Measurements from ENCODE around the gene HEMK1.
A peak's percentile ranks its signal among the peaks of the same experiment; 100 is the strongest.

HEMK1 gene

GRCh38 chr3:50611464-50612233, 42.3 kb downstream of the HEMK1 start, which contains the start of gene CISH:
Gene CISH (minus strand): TSS chr3:50611774. CDS start chr3:50611650, 124 bp downstream.
- no peak for DNase-seq (ENCODE audit: low read depth, low spot score)
- H3K27ac ChIP-seq = peak within 1 kb of the TSS; percentile 34

DNA sequence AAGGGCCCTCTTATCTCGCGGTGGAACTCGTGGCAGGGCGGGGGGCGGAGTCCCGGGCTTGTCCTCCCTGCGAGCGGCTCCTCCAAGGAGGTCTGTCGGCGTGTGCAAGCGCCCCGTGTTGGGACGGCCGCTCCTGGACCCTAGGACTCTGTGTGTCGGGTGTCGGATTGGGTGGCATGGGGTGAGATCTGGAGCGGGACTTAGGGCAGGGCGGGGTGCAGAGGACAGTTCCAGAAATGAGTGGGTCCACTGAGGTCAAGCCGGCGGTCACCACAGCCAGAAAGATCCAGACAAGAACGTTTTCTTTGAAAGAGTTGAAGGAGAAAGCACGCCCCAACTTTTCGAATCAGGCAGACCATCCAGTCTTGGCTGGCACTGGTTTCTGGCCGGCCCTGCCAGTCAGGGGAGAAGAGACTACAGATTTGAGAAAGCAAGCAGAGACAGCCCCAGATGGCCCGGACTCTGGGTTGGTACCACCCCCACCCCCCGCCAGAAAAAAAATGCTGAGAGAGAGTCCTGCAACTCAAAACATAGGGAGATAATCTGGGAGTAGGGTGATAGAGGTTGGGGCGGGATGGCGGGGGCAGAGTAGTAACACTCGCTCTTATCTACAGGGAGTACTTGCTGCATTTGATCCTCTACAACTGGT, 43.0 kb downstream of the HEMK1 start:
- no peak for DNase-seq (ENCODE audit: low read depth, low spot score)
- no peak overlapping the region for H3K27ac ChIP-seq

DNA sequence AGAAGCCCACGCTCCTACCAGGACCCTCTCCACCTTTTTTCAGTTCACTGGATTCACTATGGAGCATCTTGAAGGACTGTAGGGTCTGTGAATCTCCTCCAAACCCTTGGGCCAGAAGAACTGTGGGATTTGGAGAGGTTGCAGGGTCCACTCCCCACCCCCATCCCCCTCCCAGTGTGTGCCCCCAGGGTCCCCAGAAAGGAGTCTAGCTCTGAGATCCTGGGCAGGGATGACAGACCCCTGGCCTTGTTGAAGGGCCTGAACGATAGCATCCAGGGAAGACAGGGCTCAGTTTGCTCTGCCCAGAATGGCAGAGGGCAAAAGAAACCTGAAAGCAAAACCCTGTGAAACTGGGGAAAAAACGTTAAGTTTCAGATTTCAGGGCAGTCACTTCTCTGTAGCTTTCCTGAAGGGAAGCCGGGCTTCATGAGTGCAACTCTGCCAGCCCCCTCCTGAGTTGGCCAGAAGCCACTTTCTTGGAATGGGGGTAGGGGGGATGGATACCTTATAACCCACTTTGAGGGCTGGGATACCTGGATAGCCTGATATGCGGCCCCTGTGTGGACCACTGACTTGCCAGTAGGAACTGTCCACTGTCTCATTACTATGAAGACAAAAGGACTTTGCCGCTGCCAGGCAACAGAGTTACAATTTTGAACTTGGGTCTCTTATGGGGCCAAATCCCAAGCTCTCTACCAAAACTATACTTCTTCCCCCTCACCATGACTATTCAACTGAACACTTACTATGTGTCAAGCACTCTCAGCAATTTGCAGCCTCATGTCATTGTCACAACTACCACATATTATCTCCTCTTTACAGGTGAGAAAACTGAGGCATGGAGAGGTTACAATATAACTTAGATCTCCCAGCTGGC, 43.9 kb downstream of the HEMK1 start:
- H3K27ac ChIP-seq = no peak overlapping the region
- no peak for DNase-seq (ENCODE audit: low read depth, low spot score)

DNA sequence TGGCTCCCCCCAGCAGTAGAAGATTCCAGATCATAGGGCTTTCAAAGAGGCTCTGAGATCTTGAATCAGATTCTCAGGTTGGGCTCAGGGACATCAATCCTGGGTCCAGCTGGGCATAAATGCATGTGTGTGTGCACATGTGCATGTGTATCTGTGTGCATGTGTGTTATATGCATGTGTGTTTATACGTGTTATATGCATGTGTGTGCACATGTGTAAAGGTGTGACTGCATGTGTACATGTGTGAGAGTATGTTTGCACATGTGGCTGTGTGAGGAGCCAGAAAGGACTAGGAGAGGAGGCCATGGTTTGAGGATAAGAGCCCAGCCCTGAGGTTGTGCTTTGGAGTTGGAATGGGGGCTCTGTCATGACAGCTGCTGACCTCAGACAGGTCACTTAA, 45.9 kb downstream of the HEMK1 start:
- DNase-seq (ENCODE audit: low read depth, low spot score) = no peak
- H3K27ac ChIP-seq = no peak overlapping the region

DNA sequence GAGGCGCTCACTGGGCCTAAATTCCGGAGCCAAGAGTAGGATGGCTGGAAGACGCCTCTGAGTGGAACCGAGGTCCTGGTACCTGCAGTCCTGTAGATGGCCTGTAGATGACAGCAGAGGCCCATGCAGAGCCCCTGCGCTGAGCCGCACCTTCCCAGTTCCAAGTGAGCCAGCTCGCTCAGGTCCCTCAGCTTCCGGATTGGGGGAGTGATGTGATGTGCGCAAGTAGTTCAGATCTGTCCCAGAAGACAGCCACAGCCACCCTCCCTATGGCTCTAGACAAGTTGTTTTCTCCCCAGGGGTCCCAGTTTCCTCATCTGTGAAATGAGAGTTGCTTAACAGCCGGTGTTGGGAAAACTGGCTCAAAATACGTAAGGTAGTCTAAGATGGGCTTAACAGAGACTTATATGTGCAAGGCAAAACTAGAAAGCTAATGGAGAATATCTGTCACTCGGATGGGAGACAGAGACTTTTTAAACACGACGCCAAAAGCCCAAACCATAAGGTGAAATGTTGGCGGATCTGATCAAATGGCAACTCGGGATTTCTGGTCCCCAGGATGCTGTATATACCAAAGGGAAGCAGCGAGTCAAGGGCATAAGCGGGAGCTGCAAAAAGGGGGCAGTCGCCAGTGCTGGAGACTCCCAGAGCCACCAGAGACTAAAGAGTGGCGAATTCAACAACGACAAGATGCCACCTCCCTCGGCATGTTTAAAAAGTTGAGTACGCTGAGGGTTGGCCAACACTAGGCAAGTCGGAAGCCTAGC, 46.9 kb downstream of the HEMK1 start:
- H3K27ac ChIP-seq = peak overlapping the region; percentile 78
- DNase-seq (ENCODE audit: low read depth, low spot score) = no peak

DNA sequence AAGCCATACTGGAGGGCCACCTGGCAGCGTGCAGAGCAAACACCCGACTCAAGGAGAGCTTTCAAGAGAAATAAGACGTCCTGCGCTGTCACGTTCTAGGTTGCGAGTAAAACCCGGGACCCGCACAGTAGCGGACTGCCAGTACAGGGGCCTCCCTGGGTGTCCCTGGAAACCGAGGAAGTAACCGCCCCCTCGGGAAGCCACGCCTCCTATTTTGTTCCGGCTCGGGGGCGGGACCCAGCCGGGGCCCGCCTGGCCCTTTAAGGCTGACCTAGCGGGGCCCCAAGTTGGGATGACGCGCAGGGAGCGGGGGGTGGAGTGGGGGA, 47.4 kb downstream of the HEMK1 start:
- DNase-seq (ENCODE audit: low read depth, low spot score) = no peak
- H3K27ac ChIP-seq = peak overlapping the region; percentile 78

- no peak for DNase-seq (ENCODE audit: low read depth, low spot score)
- peak within 1 kb of the TSS; percentile 78 for H3K27ac ChIP-seq
Measured at GRCh38 chr3:50617096-50617791, 47.9 kb downstream of the HEMK1 start, which contains the start of gene MAPKAPK3. Gene MAPKAPK3 (plus strand): TSS chr3:50617151. CDS start chr3:50617566, 415 bp downstream.

- H3K27ac ChIP-seq = peak overlapping the region; percentile 78
- no peak for DNase-seq (ENCODE audit: low read depth, low spot score)
Measured at GRCh38 chr3:50617911-50618481, 48.7 kb downstream of the HEMK1 start.

DNA sequence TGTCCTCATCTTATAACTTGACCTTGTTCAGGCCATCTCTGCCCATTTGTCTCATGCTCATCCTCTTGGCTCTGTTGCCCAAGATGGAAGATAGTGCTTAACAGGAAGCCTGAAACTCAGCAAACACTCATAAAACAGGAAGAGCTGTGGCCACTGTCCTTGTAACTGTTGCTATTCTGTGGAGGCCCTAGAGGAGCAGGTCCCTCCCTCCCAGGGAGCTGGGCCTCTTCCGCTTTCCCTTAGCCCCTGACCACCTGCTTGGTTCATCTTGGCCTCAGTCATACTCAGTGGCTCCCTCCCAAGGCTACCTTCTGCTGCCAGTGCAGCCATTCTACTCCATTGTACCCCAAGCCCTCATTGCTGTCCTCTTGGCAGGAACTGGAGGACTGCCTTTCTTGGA, 51.1 kb downstream of the HEMK1 start:
- peak overlapping the region; percentile 7 for H3K27ac ChIP-seq

DNA sequence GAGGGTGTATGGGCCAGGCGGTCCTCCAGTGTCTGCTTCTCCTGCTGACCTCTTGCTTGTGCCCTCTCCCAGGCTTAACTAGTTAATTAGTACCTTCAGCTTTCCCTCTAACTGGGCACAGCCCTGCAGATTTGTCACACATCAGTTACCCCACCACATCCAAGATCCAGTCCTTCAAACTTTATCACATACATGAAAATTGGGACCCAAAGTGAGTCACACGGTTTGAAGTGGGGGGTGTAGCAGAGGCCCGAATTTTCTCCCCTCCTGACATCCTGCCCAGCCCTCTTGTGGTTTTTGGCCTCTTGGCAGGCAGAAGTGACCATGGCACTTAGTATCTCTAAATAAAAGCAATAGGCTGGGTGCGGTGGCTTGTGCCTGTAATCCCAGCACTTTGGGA, 51.5 kb downstream of the HEMK1 start:
- no peak for DNase-seq (ENCODE audit: low read depth, low spot score)
- H3K27ac ChIP-seq = peak overlapping the region; percentile 7

More for the DNA sequence above, 51.1 kb downstream of the HEMK1 start:
- DNase-seq (ENCODE audit: low read depth, low spot score) = no peak

- peak overlapping the region; percentile 86 for H3K27ac ChIP-seq
- no peak for DNase-seq (ENCODE audit: low read depth, low spot score)
Measured at GRCh38 chr3:50622881-50623280, 53.6 kb downstream of the HEMK1 start.

DNA sequence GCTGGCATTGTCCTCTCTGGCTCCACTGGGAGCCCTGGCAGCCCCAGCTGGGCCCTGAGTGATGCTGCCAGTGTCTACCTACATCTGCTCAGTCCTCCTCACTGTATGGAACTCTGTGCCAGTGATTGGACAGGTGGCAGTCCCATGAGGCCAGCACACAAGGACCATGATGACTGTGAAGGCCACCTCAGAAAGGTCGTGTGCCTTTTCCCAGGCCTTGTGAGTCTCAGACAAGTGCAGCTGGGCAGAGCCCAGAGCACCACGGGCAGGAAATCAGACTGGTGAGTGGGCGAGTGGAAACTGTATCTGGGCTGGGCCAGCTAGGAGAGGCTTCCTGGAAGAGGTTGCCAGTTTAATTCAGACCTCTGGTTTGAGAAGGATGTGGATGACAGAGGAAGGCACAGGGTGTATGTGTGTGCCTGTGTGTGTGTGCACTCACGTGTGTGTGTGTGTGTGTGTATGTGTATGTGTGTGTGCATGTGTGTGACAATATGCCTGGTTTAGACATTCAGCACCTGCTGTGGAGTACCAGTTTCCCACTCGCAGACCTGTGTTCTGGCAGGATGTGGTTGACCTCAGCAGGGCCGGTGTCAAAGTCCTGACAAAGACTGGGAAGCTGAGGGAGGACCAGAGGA, 54.6 kb downstream of the HEMK1 start:
- DNase-seq (ENCODE audit: low read depth, low spot score) = no peak
- peak overlapping the region; percentile 86 for H3K27ac ChIP-seq

GRCh38 chr3:50624634-50625033, 55.3 kb downstream of the HEMK1 start:
- H3K27ac ChIP-seq = peak overlapping the region; percentile 86
- no peak for DNase-seq (ENCODE audit: low read depth, low spot score)

DNA sequence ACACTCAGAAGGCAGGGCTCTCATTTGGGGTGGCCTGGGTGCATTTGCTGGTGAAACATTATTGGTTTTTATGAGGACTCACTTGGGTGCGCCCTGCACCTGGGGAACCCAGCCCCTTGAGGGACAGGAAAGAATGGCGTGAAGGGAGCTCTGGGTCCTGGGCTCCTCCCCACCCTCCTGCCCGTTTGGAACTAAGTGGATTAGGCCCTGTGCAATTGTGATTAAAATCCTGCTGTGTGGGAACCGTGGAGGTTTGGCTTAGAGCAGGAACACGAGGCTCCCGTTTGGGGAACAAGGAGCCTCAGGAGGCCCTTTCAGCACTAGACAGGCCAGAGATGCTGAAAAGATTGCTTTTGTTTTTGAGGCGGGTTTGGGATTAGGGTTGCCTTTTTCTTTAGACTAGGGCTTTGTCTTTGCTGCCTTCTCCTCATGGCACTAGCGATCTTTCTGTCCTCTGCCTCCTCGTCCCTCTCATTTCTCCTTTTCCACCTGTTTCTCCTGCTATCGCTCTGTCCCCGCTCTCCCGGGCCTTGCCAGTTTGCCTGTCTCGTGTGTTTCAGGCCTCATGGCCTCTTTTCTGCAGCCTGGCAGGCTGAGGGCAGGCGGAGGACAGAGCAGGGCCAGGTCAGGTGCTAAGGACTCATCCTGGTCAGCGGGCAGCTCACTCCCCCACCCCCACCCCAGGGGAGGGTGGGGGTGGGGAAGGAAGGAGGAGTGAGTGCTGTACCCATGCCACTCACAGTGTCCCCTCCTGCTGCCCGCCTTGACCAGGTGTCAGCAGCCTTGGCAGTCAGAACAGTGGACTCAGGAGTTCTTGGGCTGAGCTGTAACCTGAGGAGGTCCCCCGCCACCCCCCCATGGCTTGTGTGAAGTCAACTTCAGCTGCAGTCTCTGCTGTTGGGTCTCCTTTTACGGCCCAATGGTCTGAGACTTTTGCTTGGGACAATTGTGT, 56.2 kb downstream of the HEMK1 start:
- peak overlapping the region; percentile 86 for H3K27ac ChIP-seq
- DNase-seq (ENCODE audit: low read depth, low spot score) = no peak

GRCh38 chr3:50626401-50626800, 57.1 kb downstream of the HEMK1 start:
- H3K27ac ChIP-seq = peak overlapping the region; percentile 86

DNA sequence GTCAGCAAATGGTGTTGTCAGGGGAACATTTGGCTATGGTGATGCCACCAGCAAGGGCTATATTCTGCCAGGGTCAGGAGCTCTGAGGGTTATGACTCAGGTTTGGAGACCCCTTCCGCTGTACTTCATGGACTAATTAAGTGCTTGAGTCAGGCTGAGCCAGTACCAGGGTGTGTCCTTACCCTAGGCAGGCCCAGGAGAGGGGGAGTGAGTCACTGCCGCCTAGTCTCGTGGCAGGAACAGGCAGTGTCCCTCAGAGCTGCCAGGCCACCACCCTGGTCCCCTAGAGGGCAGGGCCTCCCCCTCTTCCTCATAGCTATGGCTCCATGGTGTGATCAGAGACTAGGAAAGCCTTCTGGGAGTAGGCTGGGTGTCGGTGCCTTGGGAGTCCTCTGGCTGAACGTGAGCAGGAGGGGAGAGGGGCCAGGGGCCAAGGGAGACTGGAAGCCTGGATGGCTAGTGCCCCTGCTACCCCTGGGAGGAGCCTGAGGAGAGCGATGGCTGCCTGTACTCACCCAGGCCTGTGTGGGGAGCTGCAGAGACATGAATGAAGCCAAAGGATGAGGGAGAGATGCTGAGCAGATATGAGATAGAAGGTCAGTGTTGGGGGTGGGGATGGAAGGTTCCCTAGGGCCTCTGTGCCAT, 58.2 kb downstream of the HEMK1 start:
- H3K27ac ChIP-seq = peak overlapping the region; percentile 86
- DNase-seq (ENCODE audit: low read depth, low spot score) = peak; percentile 79

More at GRCh38 chr3:50626401-50626800, 57.1 kb downstream of the HEMK1 start:
- no peak for DNase-seq (ENCODE audit: low read depth, low spot score)

DNA sequence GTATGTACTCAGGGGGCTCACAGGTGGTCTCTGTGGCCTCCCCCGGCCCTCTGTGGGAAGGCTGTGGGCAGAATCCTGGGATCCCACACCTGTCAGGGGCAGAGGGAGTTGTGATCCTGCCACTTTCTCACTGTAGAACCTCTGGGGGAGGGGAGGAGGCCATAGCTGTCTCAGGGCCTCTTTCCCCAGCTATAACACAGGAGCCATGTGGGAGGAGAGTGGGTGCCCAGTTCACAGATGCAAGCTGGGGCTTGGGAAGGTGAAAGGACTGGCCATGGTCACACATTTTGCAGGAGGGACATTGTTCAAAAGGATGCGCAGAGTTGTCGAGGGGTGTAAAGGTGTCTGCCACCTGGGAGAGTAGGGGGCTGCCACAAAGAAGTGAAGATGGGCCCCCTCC, 59.3 kb downstream of the HEMK1 start:
- DNase-seq (ENCODE audit: low read depth, low spot score) = no peak
- H3K27ac ChIP-seq = peak overlapping the region; percentile 86
